ENCODE data around the gene ZNF28.
"Not testable (repeated sequence)": the region's sequence is repeated elsewhere in the genome, so short reads cannot be mapped to it uniquely, and the experiment has no call there.

The ZNF28 gene

DNA sequence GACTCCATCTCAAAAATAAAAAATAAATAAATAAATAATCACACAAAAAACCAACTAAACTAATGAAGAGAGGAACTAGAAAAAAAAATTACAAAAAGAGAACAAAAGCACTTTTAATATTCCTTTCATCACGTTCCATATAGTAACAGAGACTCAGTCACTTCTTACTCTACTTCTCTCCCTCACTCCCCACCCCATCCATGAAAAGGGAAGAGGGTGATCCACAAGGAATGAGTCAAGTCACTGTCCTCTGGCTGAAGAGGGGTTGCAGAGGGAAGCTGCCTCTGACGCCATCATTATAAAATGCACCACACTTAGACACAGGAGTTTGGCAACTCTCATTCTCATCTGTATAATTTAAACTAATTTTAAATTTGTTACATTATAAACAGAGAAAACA, 38.6 kb downstream of the ZNF28 start:
- not testable (repeated sequence) for DNase-seq (ENCODE audit: low read depth in 2 of 3, low spot score in 1 of 3)

DNA sequence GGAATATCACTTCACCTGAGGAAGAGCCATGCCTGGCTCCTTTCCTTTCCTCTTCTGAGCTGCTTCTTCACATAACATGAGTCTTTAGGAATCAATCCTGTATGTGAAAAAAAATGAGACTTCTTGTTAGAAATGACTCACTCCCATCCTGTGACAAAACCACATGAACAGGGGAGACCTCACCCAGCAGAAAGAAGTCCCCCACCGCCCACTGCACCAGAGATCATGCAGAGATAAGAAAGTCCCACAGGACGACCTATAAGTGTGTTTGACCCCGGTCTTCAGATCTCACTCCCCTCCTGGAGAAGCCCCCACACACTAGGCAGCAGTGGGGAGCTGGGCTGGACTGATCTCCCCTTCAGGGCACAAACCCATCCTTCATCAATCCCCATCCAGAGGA, 42.6 kb downstream of the ZNF28 start:
- DNase-seq (ENCODE audit: low read depth in 2 of 3, low spot score in 1 of 3): peak in 1 of 3 donors; percentile 20

DNA sequence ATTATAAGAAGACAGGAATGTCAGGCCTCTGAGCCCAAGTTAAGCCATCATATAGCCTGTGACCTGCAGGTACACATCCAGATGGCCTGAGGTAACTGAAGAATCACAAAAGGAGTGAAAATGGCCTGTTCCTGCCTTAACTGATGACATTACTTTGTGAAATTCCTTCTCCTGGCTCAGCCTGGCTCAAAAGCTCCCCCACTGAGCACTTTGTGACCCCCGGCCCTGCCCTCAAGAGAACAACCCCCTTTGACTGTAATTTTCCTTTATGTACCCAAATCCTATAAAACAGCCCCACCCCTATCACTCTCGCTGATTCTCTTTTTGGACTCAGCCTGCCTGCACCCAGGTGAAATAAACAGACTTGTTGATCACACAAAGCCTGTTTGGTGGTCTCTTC, 65.0 kb downstream of the ZNF28 start:
- not testable (repeated sequence) for DNase-seq (ENCODE audit: low read depth in 2 of 3, low spot score in 1 of 3)

DNA sequence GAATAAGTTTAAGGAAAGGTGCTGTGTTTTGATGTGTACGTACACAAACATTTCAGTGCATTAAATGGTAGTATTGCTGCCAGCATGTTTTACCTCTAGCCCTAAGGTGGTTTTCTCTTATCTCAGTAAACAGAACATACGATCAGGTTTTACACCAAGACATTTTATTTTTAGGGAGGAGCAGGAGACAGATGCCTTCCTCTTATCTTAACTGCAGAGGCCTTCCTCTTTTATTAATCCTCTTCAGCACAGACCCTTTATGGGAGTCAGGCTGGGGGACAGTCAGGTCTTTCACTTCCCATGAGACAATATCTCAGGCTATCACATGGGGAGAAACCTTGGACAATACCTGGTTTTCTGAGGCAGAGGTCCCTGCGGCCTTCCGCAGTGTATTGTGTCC, 71.7 kb downstream of the ZNF28 start:
- no peak for DNase-seq (ENCODE audit: low read depth in 2 of 3, low spot score in 1 of 3)

DNA sequence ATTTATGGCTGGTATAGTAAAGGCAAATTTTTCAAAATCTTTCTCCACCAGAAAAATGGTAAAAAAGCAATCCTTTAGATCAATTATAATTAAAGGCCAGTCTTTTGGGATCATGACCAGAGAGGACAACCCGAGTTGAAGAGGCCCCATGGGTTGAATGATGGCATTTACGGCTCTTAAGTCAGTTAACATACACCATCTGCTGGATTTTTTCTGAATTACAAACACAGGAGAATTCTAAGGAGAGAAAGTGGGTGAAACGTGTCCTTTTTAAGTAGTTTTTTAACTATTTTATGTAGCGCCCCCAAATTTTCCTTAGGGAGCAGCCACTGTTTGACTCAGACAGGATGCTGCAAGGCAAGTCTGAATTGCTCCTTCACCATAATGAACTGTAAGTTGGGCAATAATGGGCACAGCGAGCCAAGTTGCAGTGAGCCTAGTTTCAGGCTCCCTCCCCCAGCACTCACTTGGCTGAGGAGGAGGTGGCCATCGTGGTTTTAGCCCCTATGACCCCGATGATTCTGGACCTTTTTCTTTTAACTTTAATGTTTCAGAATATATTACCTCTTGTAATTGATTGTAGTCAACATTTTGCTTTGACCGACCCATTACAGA, 73.0 kb downstream of the ZNF28 start:
- no peak for DNase-seq (ENCODE audit: low read depth in 2 of 3, low spot score in 1 of 3)

All from stimulated activated CD4-positive, alpha-beta T cell treated with anti-CD3 and anti-CD28 coated beads, Interleukin-12 subunit alpha, Interleukin-12 subunit beta, amount 100 ng/mL, for 48 hours (primary cell).